HS-5 (cell line): Measurements from ENCODE around the gene PAXX.

Experiments used
- DNase-seq: peaks from one replicate; pipeline ENCODE4 v3.0.0-alpha.2; 2012; ENCODE audit warnings: low read depth

PAXX gene, protein sequence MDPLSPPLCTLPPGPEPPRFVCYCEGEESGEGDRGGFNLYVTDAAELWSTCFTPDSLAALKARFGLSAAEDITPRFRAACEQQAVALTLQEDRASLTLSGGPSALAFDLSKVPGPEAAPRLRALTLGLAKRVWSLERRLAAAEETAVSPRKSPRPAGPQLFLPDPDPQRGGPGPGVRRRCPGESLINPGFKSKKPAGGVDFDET

DNA sequence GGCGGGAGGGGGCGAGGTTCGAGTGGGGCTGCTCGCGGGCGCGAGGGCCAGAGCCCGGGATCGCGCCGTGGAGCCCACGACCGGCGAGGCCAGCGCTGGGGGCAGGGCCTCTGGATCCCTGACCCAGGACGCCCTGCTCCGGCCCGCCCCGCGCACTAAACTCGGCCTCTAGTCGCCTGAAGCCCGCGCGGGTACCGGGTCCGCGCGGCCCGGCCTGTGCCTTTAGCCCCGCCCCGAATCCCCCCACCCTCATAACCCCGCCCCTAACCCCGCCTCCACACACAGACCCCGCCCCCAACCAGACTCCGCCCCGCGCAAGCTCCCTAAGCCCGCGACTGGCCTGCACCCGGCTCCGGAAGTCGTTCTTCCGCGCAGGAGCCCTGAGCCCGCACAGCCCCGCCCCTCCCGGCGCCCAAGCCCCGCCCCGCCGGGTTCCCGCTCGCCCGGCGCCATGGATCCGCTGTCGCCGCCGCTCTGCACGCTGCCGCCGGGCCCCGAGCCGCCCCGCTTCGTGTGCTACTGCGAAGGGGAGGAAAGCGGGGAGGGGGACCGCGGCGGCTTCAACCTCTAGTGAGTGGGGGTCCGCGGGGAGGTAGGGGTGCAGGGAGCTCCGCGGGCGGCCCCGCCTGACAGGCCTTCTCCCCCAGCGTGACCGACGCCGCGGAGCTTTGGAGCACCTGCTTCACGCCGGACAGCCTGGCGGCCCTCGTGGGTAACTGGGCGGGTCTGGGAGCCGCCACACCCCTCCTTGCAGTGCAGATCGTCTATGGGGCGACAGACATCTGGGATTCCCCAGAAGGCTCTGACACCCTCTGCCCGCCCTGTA is at the start of gene PAXX:
TSS of gene PAXX (plus strand) at position 430 of the 826 bp plus-strand sequence. CDS start at position 452, 22 bp downstream.
- peak; percentile 35 for DNase-seq

DNA sequence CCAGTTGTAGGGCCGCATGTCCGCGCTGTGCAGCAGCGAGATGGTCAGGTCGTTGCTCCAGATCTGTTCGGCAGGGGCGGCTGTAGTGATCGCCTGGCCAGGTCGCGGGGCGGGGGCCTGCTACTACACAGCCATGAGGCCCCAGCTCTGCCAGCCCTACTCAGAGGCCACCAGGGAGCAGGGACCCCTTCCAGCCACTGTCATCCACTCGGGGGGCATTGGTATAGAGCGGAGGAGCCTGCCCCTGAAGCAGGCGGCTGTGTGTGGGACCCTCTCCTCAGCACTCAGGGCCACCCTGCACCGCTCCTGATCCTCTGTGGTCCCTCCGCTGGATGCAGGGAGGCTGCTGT is 49.4 kb upstream of the PAXX start:
- no peak for DNase-seq

DNA sequence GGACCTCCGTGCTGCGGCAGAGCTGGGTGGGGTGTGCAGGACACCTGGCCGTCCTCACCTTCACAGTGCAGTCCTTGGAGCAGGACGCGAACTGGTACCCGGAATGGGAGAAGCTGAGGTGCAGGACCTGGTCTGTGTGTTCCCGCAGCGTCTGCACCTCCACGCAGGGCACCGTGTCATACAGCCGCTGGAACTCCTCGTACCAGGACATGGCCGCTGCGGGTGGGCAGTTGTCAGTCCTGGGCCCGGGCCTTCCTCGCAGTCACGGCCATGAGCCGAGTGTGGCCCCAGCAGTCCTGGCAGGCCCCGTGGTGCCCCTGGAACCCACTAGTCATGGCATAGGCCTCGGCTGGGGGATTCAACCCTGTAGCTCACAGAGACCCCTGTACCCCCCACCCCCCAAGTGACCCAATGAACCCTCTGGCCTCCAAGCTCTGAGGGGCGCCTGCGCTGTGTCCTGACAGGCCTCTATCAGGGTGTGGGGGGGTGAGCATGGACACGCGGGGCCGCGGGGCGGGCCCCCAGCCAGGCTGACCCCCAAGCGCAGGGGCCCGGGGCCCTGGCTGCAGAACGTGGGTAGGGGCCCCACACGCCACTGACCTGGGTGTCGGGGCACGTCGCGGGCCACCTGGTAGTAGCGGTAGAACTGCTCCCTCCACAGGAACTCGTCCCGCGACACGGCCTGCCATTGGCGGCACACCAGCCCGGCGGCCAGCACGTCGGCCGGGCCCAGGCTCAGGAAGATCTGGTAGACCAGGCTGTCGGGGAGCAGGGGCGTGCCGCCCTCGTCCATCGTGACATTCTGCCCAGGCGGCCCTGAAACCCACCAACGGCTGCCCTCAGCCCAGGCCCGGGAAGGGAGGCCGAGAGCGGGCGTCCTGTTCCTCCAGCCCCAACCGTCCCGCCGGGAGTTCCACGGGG is 48.7 kb upstream of the PAXX start:
- DNase-seq: no peak

GRCh38 chr9:136944212-136944518 is 48.1 kb upstream of the PAXX start:
- no peak for DNase-seq

GRCh38 chr9:136944519-136945332 is 47.5 kb upstream of the PAXX start, which contains the start of the genes C8G and FBXW5:
Gene C8G (plus strand): TSS chr9:136945243. CDS start chr9:136945321, 78 bp downstream.
Gene FBXW5 (minus strand): TSS chr9:136944738. CDS start chr9:136944083, 655 bp downstream.
- peak; percentile 59 for DNase-seq

DNA sequence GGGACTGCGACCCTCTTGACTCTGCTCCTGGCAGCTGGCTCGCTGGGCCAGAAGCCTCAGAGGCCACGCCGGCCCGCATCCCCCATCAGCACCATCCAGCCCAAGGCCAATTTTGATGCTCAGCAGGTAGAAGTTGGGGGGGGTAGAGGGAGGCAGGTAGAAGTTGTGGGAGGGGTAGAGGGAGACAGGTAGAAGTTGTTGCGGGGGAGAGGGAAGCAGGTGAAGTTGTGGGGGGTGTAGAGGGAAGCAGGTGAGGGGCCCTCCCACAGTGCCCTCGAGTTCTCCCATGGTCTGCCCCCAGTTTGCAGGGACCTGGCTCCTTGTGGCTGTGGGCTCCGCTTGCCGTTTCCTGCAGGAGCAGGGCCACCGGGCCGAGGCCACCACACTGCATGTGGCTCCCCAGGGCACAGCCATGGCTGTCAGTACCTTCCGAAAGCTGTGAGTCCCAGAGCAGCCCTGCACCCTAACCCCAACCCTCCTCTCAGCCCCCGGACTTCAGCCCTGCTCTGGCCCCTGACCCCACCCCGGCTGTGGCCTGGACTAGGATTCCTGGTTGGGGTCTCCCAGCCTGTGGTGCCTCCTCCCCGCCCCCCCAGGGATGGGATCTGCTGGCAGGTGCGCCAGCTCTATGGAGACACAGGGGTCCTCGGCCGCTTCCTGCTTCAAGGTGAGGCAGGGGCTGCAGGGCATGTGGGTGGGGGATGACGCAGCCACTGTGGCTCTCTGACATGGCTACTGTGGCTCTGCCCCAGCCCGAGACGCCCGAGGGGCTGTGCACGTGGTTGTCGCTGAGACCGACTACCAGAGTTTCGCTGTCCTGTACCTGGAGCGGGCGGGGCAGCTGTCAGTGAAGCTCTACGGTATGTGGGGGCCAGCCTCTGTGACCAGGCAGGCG is 46.6 kb upstream of the PAXX start:
- DNase-seq: no peak

DNA sequence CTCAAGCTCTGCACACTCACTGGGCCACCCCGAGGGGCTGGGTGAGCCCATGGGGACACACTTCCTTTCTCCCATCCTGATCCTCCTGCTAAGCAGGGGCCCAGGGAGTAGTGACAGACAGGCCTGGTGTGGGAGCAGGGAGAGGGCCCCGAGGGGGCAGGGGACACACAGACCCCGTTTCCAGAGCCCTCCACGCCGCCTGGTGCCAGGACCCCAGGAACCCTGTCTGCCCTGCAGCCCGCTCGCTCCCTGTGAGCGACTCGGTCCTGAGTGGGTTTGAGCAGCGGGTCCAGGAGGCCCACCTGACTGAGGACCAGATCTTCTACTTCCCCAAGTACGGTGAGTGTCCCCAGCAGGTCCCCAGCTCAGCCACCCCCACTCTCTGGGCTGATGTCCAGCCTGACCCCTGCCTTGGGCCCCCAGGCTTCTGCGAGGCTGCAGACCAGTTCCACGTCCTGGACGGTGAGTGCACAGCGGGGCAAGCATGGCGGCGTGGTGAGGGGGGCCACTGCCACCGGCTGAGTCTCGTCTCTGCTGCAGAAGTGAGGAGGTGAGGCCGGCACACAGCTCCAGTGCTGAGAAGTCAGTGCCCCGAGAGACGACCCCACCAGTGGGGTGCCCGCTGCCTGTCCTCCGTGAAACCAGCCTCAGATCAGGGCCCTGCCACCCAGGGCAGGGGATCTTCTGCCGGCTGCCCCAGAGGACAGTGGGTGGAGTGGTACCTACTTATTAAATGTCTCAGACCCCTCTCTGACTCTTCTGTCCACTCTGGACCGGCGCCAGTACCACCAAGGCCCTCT is 45.8 kb upstream of the PAXX start:
- DNase-seq: no peak

DNA sequence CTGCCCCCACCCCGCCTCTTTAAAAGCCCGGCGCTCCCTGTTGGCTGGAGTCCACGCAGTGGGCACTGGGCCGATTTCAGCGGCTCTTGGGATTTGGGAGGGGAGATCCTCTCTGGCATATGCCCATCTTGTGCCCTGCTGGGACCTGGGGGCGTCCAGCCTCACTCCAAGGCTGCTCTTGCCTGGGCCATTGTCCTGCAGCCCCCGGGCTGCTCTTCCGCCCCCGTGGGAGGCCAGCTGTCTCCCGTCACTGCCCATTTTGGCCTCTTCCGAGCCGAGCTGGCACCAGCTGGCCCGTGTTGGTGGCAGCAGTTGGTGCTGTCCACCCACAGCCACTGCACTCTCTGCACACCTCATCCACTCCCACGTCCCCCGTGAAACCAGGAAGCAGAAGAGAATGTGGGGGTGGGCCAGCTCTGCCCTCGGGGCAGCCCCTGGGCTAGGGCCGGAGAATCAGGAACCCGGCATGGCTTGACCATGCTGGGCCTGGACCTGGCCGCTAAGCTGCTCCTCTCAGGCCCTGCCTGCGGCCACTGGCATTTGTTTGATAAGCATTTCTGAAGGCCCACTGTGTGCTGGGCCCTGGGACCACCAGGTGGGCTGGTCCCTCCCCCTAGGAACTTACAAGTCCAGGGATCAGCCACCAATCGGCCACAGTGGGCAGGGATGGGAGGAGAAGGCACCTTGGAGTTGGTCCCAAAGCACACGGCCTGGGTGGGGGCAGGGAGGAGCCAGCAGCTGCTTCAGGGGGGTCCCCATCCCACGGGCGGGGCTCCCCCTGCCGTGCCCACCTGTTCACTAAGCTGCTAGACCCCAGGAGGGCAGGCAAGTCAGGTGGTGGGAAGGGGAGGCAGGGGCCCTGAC is 45.0 kb upstream of the PAXX start:
- DNase-seq: no peak

DNA sequence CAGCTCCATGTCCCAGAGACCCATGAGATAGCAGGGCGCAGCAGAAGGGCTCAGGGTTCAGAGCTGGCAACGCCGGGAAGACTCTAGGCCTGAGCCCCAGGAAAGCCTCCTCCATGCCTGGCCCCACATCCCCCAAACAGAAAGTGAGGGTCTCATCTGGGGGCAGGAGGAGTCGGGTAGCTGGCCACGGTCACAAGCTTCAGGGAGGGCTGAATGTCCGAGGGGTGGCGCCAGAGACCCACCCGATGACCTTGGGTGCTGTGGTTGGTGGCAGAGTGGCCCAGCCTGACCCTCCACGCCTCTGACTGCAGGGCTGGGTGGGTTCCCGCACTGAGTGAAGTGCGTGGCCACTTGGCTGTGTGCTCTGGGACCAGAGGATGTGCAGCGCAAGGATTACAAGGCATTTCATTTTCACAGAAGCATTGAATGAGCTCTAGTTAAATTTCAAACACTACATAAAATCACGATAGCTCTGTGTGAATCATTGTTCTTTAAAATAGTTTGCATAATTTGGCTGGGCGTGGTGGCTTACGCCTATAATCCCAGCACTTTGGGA is 44.2 kb upstream of the PAXX start:
- peak; percentile 15 for DNase-seq

GRCh38 chr9:136949239-136949816 is 42.9 kb upstream of the PAXX start:
- DNase-seq: no peak

- DNase-seq: peak; percentile 50
These were observed 42.2 kb upstream of the PAXX start for GRCh38 chr9:136949817-136950655.

DNA sequence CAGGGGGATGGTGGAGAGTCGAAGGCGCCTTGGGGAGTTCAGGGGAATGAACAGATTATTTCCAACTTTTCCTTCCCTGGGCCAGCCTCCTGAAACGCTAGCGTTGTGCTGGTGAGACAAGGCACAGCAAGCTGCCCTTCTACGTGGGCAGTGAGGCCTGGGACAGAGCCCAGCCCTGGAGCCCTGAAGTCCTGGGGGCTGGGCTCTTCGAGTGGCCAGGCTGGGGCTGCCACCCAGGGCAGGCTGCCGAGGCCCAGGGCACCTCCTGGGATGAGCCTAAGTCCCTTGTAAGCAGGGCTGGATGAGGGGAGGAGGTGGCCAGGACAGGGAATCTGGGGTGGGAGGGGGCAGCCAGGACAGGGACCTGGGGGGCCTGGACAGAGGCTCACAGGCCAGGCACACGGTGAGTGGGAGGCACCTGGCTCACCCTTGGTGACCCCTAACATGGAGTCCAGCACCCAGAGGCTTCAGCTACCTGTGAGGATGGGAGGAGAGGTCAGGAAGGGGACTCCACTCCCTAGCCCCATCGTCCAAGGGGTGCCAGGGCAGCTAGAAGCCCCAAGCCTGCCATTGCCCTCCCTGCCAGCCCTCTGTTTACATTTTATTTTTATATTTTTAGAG is 41.5 kb upstream of the PAXX start:
- no peak for DNase-seq

DNA sequence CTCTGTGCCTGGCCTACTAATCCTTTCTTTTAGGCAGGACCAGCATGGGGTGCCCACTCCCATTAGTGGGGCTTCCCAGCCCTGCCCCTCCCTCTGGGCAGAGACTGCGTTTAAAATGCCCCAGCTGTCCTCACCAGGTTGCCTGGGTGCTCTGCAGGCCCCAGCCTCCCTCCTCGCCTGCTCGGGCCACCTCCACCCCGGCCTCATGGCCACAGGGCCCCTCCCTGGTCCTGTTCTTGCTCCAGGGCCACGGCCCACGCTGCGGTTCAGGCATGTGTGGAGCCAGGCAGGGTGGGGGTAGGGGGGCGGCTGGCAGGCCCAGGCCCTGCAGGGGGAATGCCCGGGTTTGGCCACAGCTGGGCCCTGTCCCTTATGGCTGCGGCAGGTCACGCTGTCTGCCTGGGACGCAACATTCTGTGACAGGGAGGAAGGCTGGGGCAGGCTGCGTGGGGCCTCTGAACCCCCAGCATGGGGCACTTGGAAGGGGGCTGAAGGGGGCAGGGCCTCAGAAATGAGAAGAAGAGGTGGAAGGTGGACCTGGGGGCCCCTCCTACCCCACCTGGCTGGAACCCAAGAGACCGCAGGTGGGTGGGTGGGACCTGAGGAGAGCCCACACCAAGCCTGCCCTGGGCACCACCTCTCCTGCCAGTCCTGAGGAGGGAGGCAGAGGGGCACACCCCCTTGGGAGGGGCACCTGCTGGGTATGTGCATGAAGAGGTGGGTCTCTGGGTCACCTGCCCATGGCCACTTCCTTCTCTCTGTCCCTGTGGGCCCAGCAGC is 40.5 kb upstream of the PAXX start, which contains the start of gene LCN12:
TSS of gene LCN12 (plus strand) at position 733 of the 780 bp plus-strand sequence. CDS start 55 bp downstream, outside the sequence.
- DNase-seq: no peak

DNA sequence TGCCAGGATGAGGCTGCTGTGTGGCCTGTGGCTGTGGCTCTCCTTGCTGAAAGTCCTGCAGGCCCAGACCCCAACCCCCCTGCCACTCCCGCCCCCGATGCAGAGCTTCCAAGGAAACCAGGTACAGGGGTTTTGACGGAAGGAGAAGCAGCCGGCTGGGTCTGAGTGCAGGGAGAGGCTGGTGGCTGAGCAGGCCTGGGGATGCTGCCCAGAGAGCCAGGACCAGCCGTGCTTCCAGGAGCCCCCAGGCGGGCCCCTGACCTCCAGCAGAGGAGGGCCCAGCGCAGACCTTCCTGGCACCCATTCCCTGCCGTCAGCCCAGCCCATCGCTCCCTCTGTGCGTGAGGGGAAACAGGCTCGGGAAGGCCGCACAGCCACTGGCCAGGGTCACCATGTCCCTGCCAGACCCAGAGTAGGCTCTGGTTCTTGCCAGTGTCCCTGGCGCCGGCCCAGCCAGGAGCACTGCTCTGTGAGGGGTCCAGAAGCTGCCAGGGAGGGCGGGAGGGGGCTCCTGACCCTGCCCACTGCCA is 39.8 kb upstream of the PAXX start:
- no peak for DNase-seq
